ENCODE measurements around the gene PTRHD1.
"Not testable (repeated sequence)": the region's sequence is repeated elsewhere in the genome, so short reads cannot be mapped to it uniquely, and the experiment has no call there.

The PTRHD1 gene

DNA sequence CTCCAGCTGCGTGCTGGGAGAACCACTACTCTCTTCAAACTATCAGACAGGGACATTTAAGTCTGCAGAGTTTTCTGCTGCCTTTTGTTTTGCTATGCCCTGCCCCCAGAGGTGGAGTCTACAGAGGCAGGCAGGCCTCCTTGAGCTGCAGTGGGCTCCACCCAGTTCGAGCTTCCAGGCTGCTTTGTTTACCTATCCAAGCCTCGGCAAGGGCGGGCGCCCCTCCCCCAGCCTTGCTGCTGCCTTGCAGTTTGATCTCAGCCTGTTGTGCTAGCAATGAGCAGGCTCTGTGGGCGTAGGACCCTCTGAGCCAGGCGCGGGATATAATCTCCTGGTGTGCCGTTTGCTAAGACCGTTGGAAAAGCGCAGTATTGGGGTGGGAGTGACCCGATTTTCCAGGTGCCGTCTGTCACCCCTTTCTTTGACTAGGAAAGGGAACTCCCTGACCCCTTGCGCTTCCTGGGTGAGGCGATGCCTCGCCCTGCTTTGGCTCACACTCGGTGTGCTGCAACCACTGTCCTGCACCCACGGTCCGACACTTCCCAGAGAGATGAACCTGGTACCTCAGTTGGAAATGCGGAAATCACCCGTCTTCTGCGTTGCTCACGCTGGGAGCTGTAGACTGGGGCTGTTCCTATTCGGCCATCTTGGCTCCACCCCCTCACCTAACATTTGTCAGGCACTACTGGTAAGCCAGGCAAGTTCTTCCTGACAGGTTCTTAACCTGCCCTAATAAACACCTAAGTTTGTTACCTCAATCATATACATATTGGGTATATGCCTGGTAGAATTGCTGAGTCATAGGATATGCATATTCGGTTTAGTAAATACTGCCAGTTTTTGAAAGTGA lies 12.8 kb upstream of the PTRHD1 start:
- DNase-seq: not testable (repeated sequence)

DNA sequence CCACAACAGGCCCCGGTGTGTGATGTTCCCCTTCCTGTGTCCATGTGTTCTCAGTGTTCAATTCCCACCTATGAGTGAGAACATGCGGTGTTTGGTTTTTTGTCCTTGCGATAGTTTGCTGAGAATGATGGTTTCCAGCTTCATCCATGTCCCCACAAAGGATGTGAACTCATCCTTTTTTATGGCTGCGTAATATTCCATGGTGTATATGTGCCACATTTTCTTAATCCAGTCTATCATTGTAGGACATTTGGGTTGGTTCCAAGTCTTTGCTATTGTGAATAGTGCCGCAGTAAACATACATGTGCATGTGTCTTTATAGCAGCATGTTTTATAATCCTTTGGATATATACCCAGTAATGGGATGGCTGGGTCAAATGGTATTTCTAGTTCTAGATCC lies 7.3 kb upstream of the PTRHD1 start:
- not testable (repeated sequence) for DNase-seq

GRCh38 chr2:24797644-24798043 lies 4.5 kb upstream of the PTRHD1 start:
- no peak for DNase-seq

DNA sequence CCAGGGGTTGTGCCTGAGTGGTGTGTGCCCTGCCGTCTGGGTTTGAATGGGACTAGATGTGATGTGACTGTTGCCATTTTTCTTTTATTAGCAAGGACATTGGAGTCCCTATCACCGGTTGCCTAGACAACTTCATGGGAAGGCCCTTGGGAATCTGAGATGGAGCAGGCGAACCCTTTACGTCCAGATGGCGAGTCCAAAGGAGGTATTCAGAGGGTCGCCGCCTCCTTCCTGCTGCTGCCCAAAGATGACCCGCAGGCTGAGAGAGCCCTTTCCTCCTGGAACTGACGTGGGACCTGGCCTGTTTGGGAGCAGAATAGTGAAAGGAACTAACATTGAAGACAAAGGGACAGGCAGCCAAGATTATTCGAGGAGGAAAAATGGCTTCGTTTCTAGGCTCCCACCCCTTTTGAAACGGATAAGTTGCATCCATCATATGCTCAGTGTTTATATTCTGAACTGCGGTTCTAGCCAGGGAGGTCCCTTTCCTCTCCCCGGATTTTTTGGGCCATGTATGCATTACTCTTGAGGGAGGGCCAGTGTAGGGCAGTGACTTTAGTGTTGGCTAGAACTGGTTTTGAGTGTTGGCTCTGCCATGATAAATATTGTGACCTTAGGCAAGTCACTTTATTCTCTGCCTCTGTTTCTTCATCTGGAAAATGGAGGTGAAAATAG lies 707 bp upstream of the PTRHD1 start:
- no peak for DNase-seq

- no peak for DNase-seq
These were observed 683 bp downstream of the PTRHD1 start for GRCh38 chr2:24792542-24792873.

DNA sequence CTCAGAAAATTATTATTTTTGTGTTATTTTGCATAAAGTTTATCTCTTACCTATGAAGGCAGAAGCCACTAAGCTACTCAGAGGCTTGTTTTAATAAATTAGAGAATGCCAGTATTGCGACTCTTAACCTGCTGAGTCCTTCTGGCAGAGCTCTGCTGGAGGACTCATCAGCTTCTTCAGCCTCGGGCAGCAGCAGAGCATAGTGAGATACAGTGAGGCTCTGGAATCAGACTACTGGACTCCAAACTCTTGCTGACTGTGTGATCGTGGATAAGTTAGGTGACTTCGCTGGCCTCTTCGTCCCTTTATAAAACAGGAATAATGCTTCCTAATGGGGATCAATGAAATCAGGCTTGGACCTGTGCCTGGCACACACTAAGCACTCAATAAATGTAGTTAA lies 1.7 kb downstream of the PTRHD1 start:
- no peak for DNase-seq

GRCh38 chr2:24788816-24789215 lies 4.4 kb downstream of the PTRHD1 start:
- no peak for DNase-seq

DNA sequence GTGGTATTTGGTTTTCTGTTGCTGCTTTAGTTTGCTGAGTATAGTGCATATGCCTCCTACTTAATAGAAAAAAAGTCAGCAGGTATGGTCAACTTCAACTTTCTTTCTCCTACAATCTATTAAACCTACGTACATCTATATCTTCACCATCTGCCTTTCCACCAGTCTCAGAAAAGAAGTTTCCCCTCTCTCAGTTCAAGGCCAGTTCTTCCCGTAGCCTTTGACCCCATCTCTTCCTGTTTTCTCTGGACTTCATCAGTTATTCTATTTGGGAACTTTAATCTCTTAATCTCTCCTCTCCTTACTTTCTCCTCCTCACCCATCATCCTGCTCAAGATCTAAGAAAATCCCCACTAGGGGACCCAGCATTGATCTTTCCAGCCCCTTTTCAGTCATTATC lies 5.7 kb downstream of the PTRHD1 start:
- DNase-seq: no peak

DNA sequence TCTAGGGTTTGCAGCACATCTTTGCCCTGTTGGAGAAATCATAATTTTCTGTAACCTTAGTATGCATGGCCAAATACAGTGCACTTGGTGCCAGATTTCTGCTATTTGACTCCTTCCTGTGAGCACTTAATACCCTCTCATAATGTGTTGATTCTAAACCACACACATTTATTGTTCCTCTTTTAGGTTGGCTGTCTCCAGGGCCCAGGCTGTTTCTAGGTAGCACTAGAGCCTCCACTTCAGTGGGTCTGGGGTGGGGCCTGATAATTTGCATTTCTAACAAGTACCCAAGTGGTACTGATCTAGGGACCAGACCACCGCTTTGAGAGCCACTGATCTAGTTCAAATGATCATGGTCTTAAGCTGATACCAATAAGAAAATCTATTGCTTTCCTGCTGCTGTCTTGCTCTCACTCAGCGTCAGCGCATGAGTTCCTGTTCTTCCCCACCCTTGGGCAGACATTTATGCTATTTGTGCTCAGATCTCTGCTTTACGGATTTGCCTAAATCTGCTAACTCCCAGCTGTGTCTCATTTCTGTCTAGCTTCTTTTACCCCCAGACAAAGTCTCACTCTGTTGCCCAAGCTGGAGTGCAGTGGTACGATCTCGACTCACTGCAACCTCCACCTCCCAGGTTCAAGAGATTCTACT lies 7.4 kb downstream of the PTRHD1 start:
- DNase-seq: no peak

- no peak for DNase-seq
These were observed 9.6 kb downstream of the PTRHD1 start for GRCh38 chr2:24783641-24784040.

- DNase-seq: no peak
These were observed 14.1 kb downstream of the PTRHD1 start for GRCh38 chr2:24779116-24779515.

GRCh38 chr2:24774373-24774772 lies 18.8 kb downstream of the PTRHD1 start:
- DNase-seq: no peak

- no peak for DNase-seq
These were observed 21.2 kb downstream of the PTRHD1 start for GRCh38 chr2:24771764-24772586.

- DNase-seq: no peak
These were observed 22.1 kb downstream of the PTRHD1 start for GRCh38 chr2:24771061-24771460.

DNA sequence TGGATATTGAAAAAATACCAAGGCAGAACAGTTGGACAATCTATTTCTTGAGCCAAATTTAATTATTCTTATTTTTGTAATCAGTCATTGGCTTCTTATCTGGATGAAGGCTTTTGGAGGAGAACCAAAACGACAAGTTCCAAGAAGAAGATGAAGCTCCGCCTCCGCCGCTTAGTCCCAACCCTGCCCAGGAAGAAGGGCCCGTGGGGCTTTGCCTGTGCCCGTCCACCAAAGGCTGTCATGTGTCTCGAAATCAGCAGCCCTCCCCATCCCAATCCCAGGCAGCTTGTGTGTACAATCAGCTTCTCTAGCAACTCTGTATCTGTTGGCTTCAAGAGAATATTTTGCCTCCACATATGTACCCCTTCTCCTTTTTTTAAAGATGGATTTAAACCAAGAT lies 24.6 kb downstream of the PTRHD1 start:
- no peak for DNase-seq

GRCh38 chr2:24768013-24768412 lies 25.2 kb downstream of the PTRHD1 start:
- DNase-seq: no peak

DNA sequence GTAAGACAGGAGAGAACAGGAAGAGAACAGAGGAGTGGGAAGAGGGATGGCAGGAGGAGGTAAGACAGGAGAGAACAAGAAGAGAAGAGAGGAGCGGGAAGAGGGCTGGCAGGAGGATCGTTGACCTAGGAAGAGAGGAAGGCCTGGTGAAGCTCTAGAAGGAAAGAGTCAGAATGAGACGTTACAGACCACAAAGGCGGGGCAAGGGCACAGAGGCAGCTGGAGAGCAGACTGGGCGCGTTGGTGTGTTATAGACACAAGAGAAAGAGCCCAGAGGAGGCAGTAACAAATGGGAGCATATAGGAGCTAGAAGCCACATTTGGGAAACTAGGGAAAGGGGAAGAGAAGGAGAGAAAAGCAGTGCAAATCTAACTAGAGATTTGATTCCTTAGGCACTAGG lies 26.6 kb downstream of the PTRHD1 start:
- no peak for DNase-seq

- no peak for DNase-seq
These were observed 29.3 kb downstream of the PTRHD1 start for GRCh38 chr2:24763843-24764242.

DNA sequence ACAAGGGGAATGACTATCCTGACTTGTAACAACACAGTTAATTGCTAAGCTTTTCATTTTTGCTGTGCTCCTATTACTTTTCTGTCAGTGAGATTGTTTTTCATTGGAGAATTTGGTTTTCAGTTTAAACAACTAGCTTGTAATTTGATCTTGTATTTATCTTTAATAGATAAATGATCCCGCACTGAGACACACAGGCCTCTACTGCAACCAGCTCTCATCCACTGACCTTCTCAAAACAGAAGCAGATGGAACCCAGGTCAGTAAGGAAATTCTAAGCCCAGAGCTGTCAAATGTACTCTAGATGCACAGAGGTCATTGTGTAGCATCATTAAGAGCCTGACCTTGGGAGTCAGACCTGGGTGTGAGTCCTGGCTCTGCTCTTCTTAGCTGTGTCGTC lies 30.7 kb downstream of the PTRHD1 start:
- no peak for DNase-seq

- no peak for DNase-seq
These were observed 31.3 kb downstream of the PTRHD1 start for GRCh38 chr2:24761866-24762265.

- DNase-seq: no peak
These were observed 36.4 kb downstream of the PTRHD1 start for GRCh38 chr2:24756789-24757188.

DNA sequence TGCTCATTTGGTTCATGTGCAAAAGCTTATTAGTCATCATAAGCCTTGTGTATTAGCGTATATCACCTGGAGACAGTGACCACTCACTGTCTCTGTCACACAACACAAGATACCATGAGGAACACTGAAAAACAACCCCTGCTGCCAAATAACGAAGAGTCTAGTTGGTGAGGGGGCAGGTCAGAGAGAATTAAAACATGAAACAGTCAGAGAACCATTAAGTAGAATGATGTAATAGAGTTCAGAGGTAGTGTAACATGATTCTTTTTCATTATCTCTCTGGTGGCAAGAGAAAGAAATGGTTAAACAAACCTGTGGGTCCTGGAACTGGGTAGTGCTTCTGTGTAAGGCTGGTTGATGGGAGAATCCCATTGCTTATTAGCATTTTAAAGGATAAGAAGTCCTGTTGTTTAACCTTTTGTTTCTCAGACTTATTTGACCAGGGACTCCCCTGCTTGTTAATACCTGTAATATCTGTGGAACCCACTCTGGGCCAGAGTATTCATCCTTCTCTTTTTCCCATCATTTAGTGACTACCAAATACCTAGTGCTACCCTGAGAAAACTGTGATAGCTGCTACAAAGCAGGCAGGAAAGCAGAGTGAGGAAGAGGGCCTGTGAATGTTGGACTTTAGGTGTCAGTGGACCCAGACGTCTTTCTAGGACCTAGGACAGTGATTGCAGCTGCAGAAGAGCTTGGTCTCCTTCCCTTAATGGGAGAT lies 38.0 kb downstream of the PTRHD1 start:
- DNase-seq: no peak
